OCI-LY3 (cell line): ENCODE results near the gene PERCC1.

Experiments
- EZH2phosphoT487 ChIP-seq: fragments of 200-600 bp; shearing (Covaris generic); IDR thresholded peaks from 2 replicates; pipeline ENCODE4 v1.6.1; 2018; ENCODE audit warnings: antibody characterized with exemption, mixed run types, low read depth
- TF ChIP-seq, protein P1 (sequence below): fragments of 200-600, 300-600 bp; sonication (generic); IDR thresholded peaks from 2 replicates; pipeline ENCODE4 v1.5.1; 2014; ENCODE audit warnings: antibody characterized with exemption, low read length, low read depth

DNA sequence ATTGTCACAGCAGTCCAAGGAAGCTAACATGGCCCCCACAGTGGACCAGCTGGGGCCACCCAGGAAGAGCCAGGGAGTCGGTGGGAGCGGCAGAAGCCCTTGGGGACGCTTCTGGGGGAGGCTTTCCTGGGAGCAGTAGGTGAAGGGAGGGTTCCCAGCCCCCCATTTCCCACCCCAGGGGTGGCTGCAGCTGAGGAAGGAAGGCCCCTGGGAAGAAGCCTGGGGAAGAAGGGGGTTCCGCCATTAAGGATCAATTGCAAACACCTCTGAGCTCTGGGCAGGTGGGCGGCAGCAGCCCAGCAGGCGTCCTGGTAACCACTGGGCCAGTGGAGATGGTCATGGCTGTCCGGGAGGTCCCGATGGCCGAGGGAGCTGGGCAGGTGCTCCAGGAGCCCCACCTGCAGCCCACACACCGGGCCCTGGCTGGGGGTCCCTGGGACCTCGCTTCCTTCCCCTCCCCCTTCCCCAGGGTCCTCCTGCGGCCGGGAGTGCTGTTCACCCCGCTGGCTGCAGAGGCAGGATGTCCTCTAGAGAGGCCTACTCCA lies 592 bp upstream of the PERCC1 start:
- TF ChIP-seq, protein P1, sequence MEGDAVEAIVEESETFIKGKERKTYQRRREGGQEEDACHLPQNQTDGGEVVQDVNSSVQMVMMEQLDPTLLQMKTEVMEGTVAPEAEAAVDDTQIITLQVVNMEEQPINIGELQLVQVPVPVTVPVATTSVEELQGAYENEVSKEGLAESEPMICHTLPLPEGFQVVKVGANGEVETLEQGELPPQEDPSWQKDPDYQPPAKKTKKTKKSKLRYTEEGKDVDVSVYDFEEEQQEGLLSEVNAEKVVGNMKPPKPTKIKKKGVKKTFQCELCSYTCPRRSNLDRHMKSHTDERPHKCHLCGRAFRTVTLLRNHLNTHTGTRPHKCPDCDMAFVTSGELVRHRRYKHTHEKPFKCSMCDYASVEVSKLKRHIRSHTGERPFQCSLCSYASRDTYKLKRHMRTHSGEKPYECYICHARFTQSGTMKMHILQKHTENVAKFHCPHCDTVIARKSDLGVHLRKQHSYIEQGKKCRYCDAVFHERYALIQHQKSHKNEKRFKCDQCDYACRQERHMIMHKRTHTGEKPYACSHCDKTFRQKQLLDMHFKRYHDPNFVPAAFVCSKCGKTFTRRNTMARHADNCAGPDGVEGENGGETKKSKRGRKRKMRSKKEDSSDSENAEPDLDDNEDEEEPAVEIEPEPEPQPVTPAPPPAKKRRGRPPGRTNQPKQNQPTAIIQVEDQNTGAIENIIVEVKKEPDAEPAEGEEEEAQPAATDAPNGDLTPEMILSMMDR, result no peak
- no peak for TF ChIP-seq EZH2phosphoT487
